Kidney (tissue), 14 donors: Measurements from ENCODE around the gene CRYZ. TPM values are rescaled to one million over a fixed set of nuclear protein-coding genes. Genes with fewer than 3 reads are reported as not detected.

ENCODE experiments used
- DNase-seq, 5 donors: peaks; one replicate each; pipeline ENCODE4 v3.0.0-alpha.2; 2013 to 2020
- FAIRE-seq: peaks from 2 replicates; lab custom pipeline; 2012; peaks lifted over from hg19 to GRCh38; lab: Jason Lieb, UNC
- H3K27ac ChIP-seq, 2 donors: one replicate each; pipeline ENCODE4 v1.7.0; 2013; ENCODE audit warnings: low read depth in 2 of 2, low read length in 2 of 2, inconsistent platforms in 1 of 2
- H3K27me3 ChIP-seq: one replicate; pipeline ENCODE4 v1.7.1; 2013; ENCODE audit warnings: low read length, inconsistent platforms; ENCODE audit not compliant: control insufficient read depth, insufficient read depth
- H3K36me3 ChIP-seq, 3 donors: one replicate each; pipeline versions ENCODE4 v1.7.0 to v1.7.1; 2013; ENCODE audit warnings: low read length in 3 of 3, control low read depth in 1 of 3, inconsistent platforms in 1 of 3; ENCODE audit not compliant: insufficient read depth in 3 of 3, control insufficient read depth in 2 of 3
- H3K4me1 ChIP-seq, 3 donors: one replicate each; pipeline versions ENCODE4 v1.7.0 to v1.7.1; 2013; ENCODE audit warnings: low read length in 3 of 3, inconsistent platforms in 1 of 3, low read depth in 1 of 3; ENCODE audit not compliant: control insufficient read depth in 2 of 3, insufficient read depth in 2 of 3
- H3K4me3 ChIP-seq, 3 donors: one replicate each; pipeline versions ENCODE4 v1.7.0 to v1.8.1; 2013; ENCODE audit warnings: low read length in 3 of 3, control low read depth in 1 of 3, inconsistent platforms in 1 of 3
- H3K9ac ChIP-seq, 3 donors: one replicate each; pipeline versions ENCODE4 v1.7.0 to v1.7.1; 2013; ENCODE audit warnings: low read length in 3 of 3, control low read depth in 1 of 3, inconsistent platforms in 1 of 3
- H3K9me3 ChIP-seq, 3 donors: one replicate each; pipeline versions ENCODE4 v1.7.0 to v1.7.1; 2013; ENCODE audit warnings: low read length in 3 of 3, control low read depth in 1 of 3, inconsistent platforms in 1 of 3; ENCODE audit not compliant: control insufficient read depth in 2 of 3, insufficient read depth in 1 of 3
- intact Hi-C: fragments of 100-400 bp; cut with DNase I; formaldehyde crosslinking; loops from one replicate; pipeline ENCODE4 v1.11.1; 2022
- polyA plus RNA-seq: library from polyadenylated mRNA; stranded (reverse); fragments of 350-450 nt; fragmentation: Illumina TruSeq; extraction: RNeasy Lipid Tissue Mini Kit (QIAGEN cat#74804); gene quantifications from one replicate; pipeline ENCODE4 v1.2.3, GENCODE V29; 2014; ENCODE audit warnings: low read depth, low replicate concordance; ENCODE audit not compliant: insufficient read depth
- total RNA-seq: library from RNA; stranded (reverse); fragmentation: NEBNext Ultra II Directional; extraction: Animal tissue kit (Norgen Biotek cat#: 25700); gene quantifications from one replicate; pipeline ENCODE4 v1.2.1, GENCODE V29; 2021
- TF ChIP-seq, protein P1 (sequence below): IDR thresholded peaks from 3 replicates; pipeline ENCODE4 v1.5.1; 2012; ENCODE audit warnings: mild to moderate bottlenecking, moderate library complexity, borderline replicate concordance; ENCODE audit not compliant: insufficient read depth; ENCODE audit errors: extremely low read depth
- donor health status: control.
- donor health status: control.
- donor health status: control.
- donor health status: control.
- donor health status: control.
- donor health status: DM: yes; HTN: yes; CAD: no.
- donor health status: Normal renal cell carcinoma (clear cell type).

The CRYZ gene
- total and polyA plus RNA-seq, 2 donors from 2014 or later: 160 to 207 TPM

DNA sequence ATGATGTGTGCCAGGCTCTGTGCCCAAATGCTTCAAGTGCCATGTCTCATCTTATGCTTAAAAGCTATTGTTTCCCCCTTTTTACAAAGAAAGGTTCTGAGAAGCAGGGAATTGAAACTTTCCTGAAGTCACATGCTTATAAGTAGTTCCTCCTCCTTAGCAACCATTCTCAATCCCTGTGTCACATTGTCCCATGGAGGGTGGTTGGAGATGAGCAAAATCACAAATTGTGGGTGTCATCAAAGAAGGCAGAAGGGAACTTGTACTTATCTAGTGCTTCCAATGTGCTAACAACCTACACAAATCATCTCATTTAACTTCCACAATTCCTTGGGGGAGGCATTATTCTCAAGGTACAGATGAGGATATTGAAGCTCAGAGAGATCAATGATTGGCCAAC lies 49.2 kb downstream of the CRYZ start:
- Histone ChIP-seq H3K9me3 (no peaks in the 10 kb centered on the region), H3K9ac (no peak overlapping the region), H3K4me1 (no peaks in the 10 kb centered on the region), H3K36me3 (no peaks in the 10 kb centered on the region), H3K27me3 (no peaks in the 10 kb centered on the region), H3K4me3 (no peak overlapping the region), H3K27ac (no peak overlapping the region)
- intact Hi-C loops: no loop called here
- FAIRE-seq: no peak
- TF ChIP-seq, protein P1, sequence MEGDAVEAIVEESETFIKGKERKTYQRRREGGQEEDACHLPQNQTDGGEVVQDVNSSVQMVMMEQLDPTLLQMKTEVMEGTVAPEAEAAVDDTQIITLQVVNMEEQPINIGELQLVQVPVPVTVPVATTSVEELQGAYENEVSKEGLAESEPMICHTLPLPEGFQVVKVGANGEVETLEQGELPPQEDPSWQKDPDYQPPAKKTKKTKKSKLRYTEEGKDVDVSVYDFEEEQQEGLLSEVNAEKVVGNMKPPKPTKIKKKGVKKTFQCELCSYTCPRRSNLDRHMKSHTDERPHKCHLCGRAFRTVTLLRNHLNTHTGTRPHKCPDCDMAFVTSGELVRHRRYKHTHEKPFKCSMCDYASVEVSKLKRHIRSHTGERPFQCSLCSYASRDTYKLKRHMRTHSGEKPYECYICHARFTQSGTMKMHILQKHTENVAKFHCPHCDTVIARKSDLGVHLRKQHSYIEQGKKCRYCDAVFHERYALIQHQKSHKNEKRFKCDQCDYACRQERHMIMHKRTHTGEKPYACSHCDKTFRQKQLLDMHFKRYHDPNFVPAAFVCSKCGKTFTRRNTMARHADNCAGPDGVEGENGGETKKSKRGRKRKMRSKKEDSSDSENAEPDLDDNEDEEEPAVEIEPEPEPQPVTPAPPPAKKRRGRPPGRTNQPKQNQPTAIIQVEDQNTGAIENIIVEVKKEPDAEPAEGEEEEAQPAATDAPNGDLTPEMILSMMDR: no peak
- no peak for DNase-seq

DNA sequence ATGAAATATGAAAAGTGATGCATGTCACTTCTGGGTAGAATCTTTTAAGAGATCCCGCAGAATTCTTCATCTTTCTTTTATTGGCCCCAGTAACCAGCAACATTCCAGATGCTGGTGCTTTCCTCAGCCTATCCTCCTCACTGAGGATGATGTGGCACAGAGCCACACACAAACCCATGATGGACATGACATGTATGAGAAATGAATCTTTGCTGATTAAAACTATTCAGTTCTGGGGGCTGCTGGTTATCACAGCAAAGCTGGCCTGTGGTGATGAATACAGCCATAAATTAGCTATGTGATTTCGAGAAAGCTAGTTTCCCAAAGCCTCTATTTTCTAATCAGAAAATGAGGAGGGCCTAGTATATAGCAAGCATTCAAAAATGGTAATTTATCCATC lies 51.0 kb downstream of the CRYZ start:
- DNase-seq (no peak), FAIRE-seq (no peak)

DNA sequence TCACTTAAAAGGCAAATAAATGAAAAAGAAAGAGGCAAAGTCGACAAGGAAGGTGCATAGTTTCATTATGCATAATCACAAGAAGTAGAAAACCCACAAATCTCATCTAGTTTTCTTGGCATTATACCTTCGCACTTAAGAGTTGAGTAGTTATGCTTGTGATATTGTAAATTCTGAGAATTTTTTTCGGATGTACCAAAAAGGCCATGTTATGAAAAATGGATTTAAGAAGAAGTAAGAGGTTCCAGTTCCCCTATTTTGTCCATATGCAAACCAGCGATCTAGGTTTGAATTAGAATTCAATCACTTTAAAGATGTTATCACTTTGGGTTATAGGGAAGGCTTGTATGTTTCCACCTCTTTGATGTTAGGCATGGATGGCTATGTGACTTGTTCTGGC lies 51.4 kb downstream of the CRYZ start:
- no peaks in the 10 kb centered on the region for H3K9me3 ChIP-seq
- H3K9ac ChIP-seq: no peak overlapping the region
- no peak overlapping the region for H3K4me3 ChIP-seq
- no peaks in the 10 kb centered on the region for H3K27me3 ChIP-seq
- FAIRE-seq (no peak), DNase-seq (no peak)
- no peaks in the 10 kb centered on the region for H3K4me1 ChIP-seq
- intact Hi-C loops: no loop called here
- no peaks in the 10 kb centered on the region for H3K36me3 ChIP-seq
- TF ChIP-seq, protein P1: no peak
- H3K27ac ChIP-seq: no peak overlapping the region

More for the DNA sequence above, 51.0 kb downstream of the CRYZ start:
- Histone ChIP-seq H3K27ac (no peak overlapping the region), H3K9me3 (no peaks in the 10 kb centered on the region), H3K36me3 (no peaks in the 10 kb centered on the region), H3K9ac (no peak overlapping the region), H3K4me1 (no peaks in the 10 kb centered on the region), H3K27me3 (no peaks in the 10 kb centered on the region), H3K4me3 (no peak overlapping the region)
- intact Hi-C loops: no loop called here
- TF ChIP-seq, protein P1: no peak

DNA sequence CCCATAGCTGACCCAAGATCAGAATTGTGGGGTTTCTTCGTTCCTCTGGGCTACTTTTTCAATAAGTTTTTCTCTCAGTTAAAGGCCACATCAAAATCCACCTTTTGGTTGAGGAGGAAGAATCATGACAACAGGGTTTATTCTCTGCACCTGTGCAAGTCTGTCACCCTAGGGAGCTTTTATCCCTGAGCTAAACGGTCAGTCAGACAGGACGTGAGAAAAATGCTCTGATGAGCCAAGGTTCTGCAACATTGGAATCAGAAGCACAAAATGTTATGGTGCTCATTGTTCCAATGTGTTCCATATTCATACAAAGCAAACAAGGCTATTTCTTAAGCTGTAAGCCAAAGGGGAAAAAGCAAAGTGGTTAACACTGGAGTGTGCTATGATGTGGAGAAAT lies 51.8 kb downstream of the CRYZ start:
- Histone ChIP-seq H3K9ac (no peak overlapping the region), H3K4me1 (no peaks in the 10 kb centered on the region), H3K9me3 (no peaks in the 10 kb centered on the region), H3K27ac (no peak overlapping the region), H3K36me3 (no peaks in the 10 kb centered on the region), H3K4me3 (no peak overlapping the region), H3K27me3 (no peaks in the 10 kb centered on the region)
- intact Hi-C loops: no loop called here
- TF ChIP-seq, protein P1: no peak
- FAIRE-seq (no peak), DNase-seq (no peak)
